ENCODE measurements around the gene MYH16.
"Not testable (repeated sequence)": the region's sequence is repeated elsewhere in the genome, so short reads cannot be mapped to it uniquely, and the experiment has no call there.

MYH16 gene

DNA sequence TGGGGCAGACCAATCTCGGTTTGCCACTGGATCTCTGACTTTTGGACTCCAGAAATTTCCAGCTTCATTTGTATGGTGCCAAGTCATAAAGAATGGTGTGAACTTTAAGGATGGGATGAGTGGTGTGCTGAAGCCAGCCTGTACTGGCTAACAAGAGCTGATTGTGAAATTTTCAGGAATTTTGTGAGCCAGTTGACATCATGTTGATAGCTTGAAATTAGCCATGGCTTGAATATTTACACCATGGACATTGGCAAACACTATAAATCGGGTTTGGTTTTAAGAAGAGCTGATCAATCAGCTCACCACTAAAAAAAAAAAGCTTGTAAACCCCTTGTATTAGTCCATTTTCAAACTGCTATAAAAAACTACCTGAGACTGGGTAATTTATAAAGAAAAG lies 14.1 kb upstream of the MYH16 start:
- ATAC-seq = no peak
- no peak for DNase-seq

DNA sequence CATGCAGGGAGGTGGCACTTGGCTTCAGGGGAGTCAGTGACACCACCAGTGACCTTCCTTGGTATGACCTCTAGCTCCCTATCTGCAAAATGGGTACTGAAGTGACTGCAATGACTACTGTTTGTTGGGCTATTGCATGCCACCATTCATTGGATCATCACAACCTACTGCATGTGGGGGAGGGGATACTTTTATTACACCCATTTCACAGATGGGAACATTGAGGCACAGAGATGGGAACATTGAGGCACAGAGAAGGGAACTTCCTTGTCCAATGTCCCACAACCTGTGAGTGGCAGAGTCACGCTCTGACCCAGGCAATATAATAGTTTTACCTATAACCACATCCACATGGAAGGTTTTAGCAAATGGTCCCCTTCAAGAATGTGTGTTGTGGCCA lies 12.2 kb upstream of the MYH16 start:
- no peak for ATAC-seq
- no peak for DNase-seq

DNA sequence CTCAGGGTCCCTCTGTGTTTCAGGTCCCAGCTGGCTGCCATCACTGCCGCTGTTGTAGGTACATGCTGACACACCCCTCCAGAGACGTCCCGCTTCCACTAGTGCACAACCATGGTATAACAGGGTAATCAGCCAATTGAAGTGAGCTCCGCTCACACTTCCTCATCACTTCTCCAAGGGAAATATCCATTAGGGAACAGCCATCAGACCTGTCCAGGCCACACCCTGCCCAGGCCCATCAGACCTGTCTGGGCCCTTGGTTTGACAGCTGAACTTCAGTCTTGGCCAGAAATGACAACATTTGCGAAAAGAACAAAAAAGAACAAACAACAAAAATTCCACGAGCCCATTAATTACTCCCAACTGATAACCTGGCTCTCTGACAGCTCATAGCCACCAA lies 11.0 kb upstream of the MYH16 start:
- no peak for DNase-seq
- ATAC-seq = no peak

DNA sequence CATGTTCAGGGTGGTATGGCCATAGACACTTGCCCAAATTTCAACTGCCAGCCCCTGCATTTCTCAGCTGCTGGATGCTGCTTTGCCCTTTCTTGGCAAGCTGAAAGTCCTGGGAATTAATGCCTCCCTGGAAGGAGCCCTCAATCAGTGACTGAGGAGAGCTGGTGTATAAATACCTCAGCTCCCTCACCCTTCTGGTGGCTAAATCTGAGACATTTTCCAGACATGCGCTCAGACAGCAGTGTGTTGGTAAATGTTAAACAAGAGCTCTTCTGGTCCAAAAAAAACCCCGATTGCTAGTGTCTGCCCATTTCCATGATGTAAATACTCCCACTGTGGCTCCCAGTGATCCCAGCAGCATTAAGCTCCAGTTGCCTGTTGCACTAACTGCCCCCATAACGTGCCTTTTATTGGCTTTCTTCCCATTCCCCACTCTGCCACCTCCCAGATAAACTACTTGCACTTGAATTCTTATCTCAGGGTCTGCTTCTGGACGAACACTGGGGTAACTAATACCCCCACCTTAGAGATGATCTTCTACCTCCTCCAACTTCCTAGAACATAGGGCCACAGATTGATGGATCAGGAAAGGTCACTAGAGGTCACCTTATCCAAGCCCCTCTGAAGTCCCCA lies 6.7 kb upstream of the MYH16 start:
- DNase-seq (no peak), ATAC-seq (no peak)

DNA sequence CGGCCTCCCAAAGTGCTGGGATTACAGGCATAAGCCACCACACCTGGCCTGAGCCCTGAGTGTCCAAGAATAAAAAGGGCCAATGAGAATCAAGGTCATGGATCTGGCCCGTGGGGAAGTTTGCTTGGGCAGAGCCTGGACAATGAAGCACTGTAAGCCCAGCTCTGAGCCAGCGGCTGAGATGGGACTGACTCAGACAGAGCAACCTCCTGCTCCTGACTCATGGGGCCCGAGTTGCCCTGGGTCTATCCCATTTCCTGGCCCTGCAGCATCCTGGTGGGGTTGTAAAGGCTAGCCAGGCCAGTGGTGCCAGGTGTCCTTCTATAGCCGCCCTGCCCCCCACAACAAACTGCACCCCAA lies 5.2 kb upstream of the MYH16 start:
- DNase-seq = no peak

DNA sequence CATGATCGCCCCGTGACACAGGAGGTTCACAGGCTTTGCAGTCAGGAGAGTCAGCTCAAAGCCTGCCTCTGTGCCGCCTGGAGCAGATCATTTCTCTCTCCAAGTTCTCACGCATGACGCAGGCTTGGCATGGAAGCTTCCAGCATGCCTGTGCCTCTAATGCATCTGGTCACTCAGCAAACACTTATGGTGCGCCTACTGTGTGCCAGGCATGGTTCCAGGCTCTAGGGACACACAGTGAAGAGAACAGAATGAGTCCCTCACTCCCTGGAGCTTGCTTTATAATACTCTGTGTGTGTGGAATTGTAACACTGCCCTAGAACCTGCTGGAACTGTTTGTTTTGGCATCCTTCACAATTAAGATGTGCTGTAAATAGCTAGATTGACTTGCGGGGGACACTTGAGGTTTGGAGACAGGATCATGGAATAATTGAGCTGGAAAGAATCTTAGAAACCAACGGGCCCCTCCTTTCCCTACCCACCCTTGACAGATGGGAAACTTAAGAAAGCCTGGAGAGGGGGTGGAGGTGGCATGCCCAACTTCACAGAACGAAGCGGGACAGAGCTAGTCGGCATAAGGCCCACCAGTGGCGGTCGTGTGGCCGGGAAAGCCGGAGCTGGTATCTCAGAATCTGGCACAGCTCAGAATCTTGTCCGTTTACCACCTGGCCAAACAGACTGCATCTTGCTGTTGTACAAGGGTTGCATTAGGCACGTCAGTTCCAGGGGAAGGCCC lies 4.6 kb upstream of the MYH16 start:
- ATAC-seq (no peak), DNase-seq (no peak)

More for the DNA sequence above, 5.2 kb upstream of the MYH16 start:
- ATAC-seq = no peak

DNA sequence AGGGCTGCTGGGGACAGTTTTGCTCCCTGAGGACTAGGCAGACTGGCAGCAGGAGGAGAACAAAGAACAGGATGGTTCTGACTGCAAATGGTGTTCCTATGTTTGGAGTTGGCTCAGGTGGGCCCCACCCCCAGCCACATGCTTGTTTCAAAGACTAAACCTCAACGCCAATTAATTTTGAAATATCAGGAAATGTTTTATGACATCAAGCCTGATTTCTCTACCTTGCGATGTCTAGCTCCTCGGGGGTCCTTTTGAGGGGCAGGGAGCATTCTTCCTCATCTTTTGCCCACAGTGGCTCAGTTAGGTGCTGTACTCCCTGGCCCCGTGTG lies 4.1 kb upstream of the MYH16 start:
- ATAC-seq (no peak), DNase-seq (no peak)

DNA sequence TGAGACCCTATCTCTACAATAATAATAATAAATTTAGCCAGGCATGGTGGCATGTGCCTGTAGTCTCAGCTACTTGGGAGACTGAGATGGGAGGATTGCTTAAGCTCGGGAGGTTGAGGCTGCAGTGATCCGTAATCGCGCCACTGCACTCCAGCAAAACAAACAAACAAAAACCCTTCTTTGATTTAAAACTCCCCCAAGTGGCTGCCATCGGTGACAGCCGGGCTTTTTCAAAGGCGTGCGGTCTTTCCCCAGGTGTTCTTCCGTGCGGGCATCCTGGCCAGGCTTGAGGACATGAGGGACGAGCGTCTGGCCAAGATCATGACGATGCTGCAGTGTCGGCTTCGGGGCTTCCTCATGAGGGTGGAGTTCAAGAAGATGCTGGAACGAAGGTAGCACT lies 1.9 kb upstream of the MYH16 start:
- ATAC-seq (no peak), DNase-seq (no peak)

DNA sequence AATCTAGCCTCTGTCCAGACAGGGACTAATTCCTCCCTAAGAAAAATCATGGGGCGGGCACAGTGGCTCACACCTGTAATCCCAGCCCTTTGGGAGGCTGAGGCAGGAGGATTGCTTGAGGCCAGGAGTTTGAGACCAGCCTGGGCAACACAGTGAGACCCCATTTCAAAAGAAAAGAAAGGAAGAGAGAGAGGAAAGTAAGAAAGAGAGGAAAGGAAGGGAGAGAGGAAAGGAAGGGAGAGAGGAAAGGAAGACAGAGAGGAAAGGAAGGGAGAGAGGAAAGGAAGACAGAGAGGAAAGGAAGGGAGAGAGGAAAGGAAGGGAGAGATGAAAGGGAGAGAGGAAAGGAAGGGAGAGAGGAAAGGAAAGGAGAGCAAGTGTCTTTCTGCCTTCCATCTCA lies 922 bp downstream of the MYH16 start:
- ATAC-seq, DNase-seq: not testable (repeated sequence)

DNA sequence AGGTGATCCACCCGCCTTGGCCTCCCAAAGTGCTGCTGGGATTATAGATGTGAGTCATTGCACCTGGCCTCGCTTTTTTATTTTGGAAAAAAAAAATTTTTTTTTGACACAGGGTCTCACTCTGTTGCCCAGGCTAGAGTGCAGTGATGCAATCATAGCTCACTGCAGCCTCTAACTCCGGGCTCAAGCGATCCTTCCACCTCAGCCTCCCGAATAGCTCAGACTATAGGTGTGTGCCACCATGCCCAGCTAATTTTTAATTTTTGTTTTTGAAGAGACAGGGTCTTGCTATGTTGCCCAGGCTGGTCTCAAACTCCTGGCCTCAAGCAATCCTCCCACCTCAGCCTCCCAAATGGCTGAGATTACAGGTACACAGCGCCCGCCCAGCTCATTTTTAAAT lies 2.3 kb downstream of the MYH16 start:
- not testable (repeated sequence) for DNase-seq, ATAC-seq

DNA sequence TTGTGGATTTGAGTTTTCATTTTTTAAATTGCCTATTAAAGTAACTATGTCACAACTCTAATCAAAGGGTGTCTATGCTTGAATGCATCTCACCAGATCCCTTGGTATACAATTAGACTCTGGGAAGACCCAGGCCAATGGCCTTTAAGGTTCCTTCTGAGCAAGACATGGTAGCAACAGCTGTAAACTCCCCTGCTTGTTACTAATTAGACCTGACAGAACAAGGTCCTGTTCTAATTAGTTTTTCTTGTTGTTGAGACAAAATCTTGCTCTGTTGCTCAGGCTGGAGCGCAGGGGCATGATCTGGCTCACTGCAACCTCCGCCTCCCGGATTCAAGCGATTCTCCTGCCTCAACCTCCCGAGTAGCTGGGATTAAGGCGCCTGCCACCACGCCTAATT lies 2.9 kb downstream of the MYH16 start:
- DNase-seq (no peak), ATAC-seq (no peak)

DNA sequence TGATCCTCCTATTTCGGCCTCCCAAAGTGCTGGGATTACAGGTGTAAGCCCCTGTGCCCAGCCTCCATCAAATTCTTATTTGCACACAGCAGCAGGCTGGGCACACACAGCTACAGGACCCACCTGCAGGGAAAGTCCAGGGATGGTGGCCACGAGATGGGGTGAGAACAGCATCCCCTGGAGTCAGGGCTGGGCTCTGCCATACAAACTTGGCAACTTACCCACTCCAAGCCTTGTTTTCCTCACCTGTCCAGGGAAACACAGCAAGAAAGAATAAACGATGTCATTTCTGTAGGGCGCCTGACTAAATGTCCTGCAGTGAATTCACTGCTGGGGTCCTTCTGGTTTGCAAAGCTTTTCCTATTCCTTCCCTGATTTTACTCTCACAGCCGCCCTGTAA lies 5.5 kb downstream of the MYH16 start:
- ATAC-seq = no peak
- DNase-seq = no peak

DNA sequence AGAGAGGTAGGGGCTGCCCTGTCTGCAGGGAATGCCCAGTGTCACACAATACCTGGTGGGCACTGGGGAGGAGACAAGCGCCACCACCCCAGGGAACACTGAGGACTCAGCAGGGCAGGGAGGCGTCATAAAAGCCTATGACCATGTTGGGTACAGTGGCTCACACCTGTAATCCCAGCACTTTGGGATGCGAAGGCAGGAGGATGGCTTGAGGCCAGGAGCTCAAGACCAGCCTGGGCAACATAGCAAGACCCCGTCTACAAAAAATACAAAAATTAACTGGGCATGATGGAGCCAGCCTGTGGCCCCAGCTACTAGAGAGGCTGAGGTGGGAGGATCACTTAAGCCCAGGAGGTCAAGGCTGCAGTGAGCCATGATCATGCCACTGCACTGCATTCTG lies 11.5 kb downstream of the MYH16 start:
- ATAC-seq, DNase-seq: not testable (repeated sequence)

DNA sequence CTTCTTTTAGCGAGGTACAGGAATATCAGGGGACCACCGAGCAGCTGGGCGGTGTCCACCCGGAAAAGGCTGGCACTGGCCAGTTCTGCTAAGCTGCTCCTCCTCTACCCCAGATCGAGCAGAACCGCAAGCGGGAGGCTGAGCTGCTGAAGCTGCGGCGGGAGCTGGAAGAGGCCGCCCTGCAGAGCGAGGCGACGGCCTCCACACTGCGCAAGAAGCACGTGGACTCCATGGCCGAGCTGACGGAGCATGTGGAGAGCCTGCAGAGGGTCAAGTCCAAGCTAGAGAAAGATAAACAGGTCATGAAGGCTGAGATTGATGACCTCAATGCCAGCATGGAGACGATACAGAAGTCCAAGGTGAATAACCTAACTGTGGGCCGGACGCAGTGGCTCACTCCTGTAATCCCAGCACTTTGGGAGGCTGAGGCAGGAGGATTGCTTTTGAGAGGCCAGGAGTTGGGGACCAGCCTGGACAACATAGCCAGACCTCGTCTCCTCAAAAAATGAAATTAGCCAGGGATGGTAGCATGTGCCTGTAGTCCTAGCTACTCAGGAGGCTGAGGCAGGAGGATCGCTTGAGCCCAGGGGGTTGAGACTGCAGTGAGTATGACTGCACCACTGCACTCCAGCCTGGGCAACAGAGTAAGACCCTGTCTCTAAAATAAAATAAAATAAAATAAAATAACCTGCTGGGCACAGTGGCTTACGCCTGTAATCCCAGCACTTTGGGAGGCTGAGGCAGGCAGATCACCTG lies 15.3 kb downstream of the MYH16 start:
- DNase-seq (no peak), ATAC-seq (no peak)

DNA sequence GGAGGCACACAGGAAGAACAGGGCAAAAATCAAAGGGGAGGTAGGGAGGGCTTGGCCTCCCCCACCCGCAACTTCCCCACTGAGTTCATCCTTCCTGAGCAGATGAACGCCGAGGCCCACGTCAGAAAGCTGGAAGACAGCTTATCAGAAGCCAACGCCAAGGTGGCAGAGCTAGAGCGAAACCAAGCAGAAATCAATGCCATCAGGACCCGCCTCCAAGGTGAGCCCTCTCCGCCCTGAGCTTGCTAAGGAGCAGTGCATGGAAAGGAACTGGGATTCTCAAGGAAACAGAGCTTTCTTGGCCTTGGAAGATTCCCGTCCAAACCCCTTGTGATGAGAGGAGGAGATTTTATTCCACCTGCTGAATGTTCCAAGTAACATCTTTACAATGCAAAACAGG lies 16.5 kb downstream of the MYH16 start:
- DNase-seq (no peak), ATAC-seq (no peak)

DNA sequence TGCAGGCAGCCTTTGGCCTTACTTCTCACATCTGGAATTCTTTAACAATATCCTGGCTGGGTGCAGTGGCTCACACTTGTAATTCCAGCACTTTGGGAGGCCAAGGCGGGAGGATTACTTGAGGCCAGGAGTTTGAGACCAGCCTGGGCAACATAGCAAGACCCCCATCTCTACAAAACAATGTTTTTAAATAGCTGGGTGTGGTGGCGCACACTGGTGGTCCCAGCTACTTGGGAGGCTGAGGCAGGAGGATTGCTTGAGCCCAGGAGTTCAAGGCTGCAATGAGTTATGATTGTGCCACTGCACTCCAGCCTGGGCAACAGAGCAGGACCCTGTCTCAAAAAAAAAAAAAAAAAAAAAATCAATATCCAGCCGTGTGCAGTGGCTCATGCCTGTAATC lies 17.5 kb downstream of the MYH16 start:
- DNase-seq, ATAC-seq: not testable (repeated sequence)

DNA sequence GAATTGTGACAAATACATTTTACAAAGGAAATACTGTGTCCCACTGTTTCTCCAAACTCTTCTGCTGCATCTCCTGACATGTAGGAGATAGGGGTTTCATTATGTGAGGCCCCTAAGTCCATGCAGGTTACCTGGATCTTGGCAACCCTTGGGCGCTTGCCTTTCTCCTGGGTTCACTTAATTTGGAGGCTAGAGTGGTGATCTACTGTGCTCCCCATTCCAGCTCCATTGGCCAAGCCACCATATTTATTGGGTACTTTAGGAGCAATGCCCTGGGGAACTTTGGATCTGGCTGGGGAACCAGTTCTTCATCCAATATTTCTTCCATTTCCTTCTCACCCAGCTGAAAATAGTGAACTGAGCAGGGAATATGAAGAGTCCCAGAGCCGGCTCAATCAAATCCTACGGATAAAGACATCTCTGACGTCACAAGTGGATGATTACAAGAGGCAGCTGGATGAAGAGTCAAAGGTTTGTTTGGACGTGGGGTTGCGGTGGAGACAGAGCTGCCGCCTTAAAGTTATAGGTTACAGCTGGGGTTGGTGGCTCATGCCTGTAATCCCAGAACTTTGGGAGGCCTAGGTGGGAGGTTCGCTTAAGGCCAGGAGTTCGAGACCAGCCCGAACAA lies 18.5 kb downstream of the MYH16 start:
- ATAC-seq = no peak
- no peak for DNase-seq

DNA sequence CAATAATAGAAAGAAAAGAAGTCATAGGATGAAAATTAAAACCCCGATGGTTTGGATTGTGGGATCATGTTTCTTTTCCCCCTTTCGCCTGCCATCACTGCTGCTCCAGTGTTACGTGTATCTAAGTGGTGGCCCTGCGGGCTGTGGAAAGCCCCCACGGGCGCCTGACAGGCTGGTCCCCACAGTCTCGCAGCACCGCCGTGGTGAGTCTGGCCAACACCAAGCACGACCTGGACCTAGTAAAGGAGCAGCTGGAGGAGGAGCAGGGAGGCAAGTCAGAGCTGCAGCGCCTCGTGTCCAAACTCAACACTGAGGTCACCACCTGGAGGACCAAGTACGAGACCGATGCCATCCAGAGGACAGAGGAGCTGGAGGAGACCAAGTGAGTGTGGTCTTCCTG lies 19.5 kb downstream of the MYH16 start:
- DNase-seq (no peak), ATAC-seq (no peak)

DNA sequence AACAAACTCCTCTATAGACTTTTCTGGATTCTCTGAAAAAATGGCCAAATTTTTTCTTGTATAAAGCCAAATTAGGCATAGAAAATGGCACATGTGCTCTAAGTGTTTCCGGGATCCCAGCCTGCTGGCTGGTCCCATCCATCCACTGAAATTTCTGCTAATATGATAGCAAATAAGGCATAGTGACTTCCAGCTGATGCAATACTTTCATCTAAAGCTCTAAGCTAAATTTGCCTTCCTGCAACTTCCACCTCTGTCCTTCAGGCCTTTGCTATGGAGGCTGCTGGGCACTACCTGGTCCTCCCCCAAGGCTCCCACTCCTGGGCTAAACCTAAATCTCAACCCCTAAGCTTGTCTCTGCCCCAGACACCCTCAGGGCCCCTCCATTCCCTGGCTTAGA lies 20.5 kb downstream of the MYH16 start:
- ATAC-seq = no peak
- DNase-seq = no peak

DNA sequence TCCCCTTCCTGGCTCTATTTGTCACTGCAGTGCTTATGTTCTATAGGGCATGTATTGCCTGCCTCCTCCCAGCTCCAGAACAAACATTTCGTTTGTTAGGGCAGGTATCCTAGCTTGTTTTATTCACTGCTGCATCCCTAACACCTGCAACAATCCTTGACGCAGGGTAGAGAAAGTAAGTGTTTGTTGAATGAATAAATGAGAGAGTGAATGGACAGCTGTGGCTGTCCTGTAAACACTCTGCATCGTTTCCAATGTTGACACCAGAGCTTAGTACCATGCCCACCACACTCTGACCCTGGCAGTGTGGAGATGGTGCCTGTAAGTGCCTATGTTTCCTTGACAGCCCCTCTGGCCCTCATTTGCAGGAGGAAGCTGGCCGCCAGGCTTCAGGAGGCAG lies 21.0 kb downstream of the MYH16 start:
- DNase-seq (no peak), ATAC-seq (no peak)

DNA sequence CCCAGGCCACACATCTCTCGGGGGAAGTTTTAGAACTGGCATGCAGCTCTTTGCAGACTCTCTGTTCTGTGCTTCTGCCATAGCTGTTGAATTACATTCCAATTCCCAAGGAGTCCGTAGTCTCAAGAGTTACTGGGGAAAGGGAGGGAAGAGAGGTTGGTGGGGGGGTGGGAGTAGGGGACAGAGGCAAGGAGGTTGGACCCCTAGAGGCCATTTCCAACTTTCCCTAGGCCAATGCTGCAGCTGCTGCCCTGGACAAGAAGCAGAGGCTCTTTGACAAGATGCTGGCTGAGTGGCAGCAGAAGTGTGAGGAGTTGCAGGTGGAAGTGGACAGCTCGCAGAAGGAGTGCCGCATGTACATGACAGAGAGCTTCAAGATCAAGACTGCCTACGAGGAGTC lies 23.8 kb downstream of the MYH16 start:
- no peak for ATAC-seq
- no peak for DNase-seq

DNA sequence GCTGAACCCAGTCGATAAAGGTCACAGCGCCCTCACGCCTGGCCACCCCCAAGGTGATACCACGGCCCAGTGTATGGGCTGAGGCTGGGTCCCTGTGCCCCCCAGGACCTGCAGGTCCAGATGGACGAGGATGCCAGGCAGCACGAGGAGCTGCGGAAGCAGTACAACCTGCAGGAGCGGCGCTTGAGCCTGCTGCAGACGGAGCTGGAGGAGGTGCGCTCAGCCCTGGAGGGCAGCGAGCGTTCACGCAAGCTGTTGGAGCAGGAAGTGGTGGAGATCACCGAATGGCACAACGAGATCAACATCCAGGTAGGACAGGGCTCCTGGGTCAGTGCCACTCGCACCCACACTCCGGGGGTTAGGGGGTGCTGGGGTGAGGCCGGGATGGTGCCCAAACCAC lies 28.9 kb downstream of the MYH16 start:
- no peak for DNase-seq
- ATAC-seq = no peak
